ACC112 (cell line): ENCODE measurements around the gene TSPEAR.
"Not testable (repeated sequence)": the region's sequence is repeated elsewhere in the genome, so short reads cannot be mapped to it uniquely, and the experiment has no call there.

Source experiments
- H2AFZ ChIP-seq: fragments of 200-600 bp; sonication (generic); one replicate; pipeline ENCODE4 v1.6.0; 2017; ENCODE audit warnings: antibody characterized with exemption, low read length; ENCODE audit not compliant: unreplicated experiment
- H3K27ac ChIP-seq: fragments of 200-600 bp; sonication (generic); 2 replicates; pipeline ENCODE4 v1.5.1; 2014; ENCODE audit warnings: low read depth, mild to moderate bottlenecking, antibody characterized with exemption, low read length, moderate library complexity
- H3K27me3 ChIP-seq: fragments of 200-600 bp; sonication (generic); 2 replicates; pipeline ENCODE4 v1.6.1; 2014; ENCODE audit warnings: mild to moderate bottlenecking, antibody characterized with exemption, low read length, moderate library complexity, mixed read lengths; ENCODE audit not compliant: insufficient read depth
- H3K36me3 ChIP-seq: fragments of 200-600 bp; sonication (generic); 2 replicates; pipeline ENCODE4 v1.6.1; 2016; ENCODE audit warnings: mild to moderate bottlenecking, antibody characterized with exemption, low read length, moderate library complexity, mixed read lengths; ENCODE audit not compliant: insufficient read depth
- H3K4me1 ChIP-seq: fragments of 200-600 bp; sonication (generic); one replicate; pipeline ENCODE4 v1.6.1; 2016; ENCODE audit warnings: low read length, mixed read lengths; ENCODE audit not compliant: insufficient read depth, unreplicated experiment, control insufficient read depth
- H3K4me3 ChIP-seq: fragments of 200-600 bp; sonication (generic); 2 replicates; pipeline ENCODE4 v1.5.1; 2014; ENCODE audit warnings: mild to moderate bottlenecking, low read depth, low read length
- H3K79me2 ChIP-seq: fragments of 200-600 bp; sonication (generic); one replicate; pipeline ENCODE4 v1.6.0; 2016; ENCODE audit warnings: low read length; ENCODE audit not compliant: control insufficient read depth, unreplicated experiment, insufficient read depth

Gene TSPEAR

DNA sequence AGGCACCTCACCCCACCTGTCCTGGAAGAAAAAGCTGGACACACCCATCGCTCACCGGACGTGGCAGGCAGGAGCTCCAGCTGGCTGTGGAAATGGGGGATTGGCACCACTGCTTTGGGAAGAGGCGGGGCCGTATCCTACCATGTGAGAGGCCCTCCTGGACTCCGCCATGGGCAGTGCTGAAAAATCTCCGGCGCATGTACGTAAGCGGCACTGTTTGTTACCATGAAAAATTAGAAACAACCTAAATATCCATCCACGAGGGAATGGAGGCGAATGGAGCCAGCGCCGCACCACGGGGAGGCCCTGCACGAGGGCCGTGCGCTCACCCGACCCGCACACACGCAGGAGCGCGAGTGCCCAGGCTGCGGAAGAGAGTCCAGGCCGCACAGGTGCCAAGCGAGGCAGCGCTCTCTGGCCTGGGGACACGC, 96.4 kb downstream of the TSPEAR start:
- Histone ChIP-seq H3K79me2 (no peaks in the 10 kb centered on the region), H3K4me1 (no peaks in the 10 kb centered on the region), H3K27ac (no peak overlapping the region), H2AFZ (no peak overlapping the region), H3K36me3 (no peaks in the 10 kb centered on the region), H3K4me3 (no peak overlapping the region), H3K27me3 (peaks cover 14% of the 10 kb centered on the region; the same call in 1 of the 2 replicates)

DNA sequence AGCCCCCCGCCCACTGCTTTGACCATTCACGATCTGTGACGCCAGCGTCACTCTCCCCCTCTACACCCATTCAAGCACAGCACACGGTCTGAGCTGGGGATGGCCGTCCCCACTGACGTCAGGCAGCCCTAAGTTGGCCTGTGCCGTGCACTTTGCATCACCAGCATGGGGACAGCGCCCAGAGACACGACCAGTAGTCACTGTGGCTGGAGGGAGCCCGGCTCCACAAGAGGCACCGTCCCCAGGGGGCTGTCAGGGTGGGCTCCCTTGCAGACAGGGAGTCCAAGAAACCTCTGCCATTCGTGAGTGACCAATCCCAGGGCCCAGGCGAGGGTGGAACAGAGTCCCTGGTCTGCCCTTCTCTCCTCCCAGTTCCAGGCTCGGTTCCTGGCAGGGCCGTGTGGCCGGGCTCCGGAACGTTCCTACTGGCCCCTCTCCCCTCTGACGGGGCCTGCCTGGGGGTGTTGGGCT, 97.2 kb downstream of the TSPEAR start:
- Histone ChIP-seq H3K36me3 (no peaks in the 10 kb centered on the region), H3K4me1 (no peaks in the 10 kb centered on the region), H3K4me3 (no peak overlapping the region), H3K79me2 (no peaks in the 10 kb centered on the region), H3K27ac (no peak overlapping the region), H2AFZ (no peak overlapping the region), H3K27me3 (peaks cover 12% of the 10 kb centered on the region; the same call in 1 of the 2 replicates)

DNA sequence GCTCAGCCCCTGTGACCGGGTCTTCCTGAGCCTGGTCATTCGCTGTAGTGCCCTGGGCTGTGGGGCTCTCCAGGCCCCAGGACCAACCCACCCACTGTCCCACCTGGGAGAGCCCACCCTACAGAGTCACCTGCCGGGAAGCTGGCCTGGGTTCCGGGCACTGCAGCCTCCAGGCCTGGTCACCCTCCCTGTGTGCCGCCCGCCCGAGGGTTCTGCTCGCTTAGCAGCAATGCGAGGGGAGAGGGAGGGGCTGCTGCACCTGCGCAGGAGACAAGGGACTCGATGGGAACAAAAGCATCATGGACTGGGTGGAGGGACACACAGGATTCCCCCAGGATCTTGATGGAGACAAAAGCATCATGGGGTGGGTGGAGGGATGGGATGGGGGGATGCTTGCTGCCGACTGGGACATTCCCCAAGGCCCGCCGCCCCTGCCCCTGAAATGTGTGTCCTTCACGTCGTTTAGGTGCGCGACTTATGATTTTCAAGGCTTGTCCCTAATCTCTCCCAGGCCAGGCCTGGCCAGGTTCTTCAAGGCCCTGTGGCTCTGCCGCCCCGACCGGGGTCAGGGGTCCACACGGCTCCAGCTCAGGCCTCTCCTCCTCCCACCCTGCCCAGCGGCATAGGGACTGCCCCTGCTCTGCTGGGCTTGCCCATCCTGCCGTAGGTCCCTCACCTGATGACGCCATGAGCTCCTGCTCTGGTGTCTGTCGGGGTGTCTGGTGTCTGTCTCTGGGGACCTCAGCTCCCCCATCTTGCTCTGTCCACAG, 97.8 kb downstream of the TSPEAR start:
- H3K27me3 ChIP-seq, result peaks cover 11% of the 10 kb centered on the region; the same call in 1 of the 2 replicates
- H2AFZ ChIP-seq, result no peak overlapping the region
- H3K27ac ChIP-seq, result no peak overlapping the region
- no peaks in the 10 kb centered on the region for H3K79me2 ChIP-seq
- H3K36me3 ChIP-seq, result no peaks in the 10 kb centered on the region
- H3K4me1 ChIP-seq, result no peaks in the 10 kb centered on the region
- no peak overlapping the region for H3K4me3 ChIP-seq

DNA sequence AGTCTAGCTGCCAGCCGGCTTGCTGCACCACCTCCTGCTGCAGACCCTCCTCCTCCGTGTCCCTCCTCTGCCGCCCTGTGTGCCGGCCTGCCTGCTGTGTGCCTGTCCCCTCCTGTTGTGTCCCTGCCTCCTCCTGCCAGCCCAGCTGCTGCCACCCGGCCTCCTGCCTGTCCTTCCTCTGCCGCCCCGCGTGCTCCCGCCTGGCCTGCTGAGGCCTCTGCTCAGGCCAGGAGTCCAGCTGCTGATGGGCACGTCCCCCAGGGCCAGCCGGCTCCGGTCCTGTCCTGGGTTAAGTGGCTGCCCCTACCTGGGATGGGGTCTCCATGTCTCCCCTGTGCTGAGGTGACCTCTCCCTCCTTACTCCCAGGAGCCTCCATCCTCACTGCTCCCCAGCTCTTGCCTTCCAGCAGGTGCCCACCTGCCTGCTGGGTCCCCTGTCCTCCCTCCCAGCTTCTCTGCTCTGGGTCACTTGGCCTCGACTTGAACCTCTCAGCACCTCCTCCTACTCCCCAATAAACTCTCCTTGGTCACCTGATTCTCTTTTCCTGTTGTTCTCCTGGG, 98.6 kb downstream of the TSPEAR start:
- H3K36me3 ChIP-seq, result no peaks in the 10 kb centered on the region
- no peak overlapping the region for H3K27ac ChIP-seq
- H3K4me3 ChIP-seq, result no peak overlapping the region
- H3K27me3 ChIP-seq, result peaks cover 11% of the 10 kb centered on the region; the same call in 1 of the 2 replicates
- no peak overlapping the region for H2AFZ ChIP-seq
- H3K4me1 ChIP-seq, result no peaks in the 10 kb centered on the region
- no peaks in the 10 kb centered on the region for H3K79me2 ChIP-seq

DNA sequence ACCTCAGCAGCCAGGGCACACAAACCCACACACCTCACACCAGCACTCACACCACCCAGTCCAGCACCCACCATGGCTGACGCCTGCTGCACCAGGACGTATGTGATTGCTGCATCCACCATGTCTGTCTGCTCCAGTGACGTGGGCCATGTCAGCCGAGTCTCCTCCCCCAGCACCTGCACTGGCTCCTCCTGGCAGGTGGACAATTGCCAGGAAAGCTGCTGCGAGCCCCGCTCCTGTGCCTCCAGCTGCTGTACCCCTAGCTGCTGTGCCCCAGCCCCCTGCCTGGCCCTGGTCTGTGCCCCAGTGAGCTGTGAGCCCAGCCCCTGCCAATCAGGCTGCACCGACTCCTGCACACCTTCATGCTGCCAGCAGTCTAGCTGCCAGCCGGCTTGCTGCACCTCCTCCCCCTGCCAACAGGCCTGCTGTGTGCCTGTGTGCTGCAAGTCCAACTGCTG, 99.3 kb downstream of the TSPEAR start, which contains the start of gene KRTAP10-8:
TSS of gene KRTAP10-8 (plus strand) at position 51 of the 458 bp plus-strand sequence. CDS start at position 73, 22 bp downstream.
- Histone ChIP-seq H3K4me1 (no peaks in the 10 kb centered on the region), H3K79me2 (no peaks in the 10 kb centered on the region), H3K4me3 (no peak within 1 kb of the TSS), H2AFZ (no peak within 1 kb of the TSS), H3K36me3 (no peaks in the 10 kb centered on the region), H3K27ac (no peak within 1 kb of the TSS), H3K27me3 (peaks cover 11% of the 10 kb centered on the region; the same call in 1 of the 2 replicates)

DNA sequence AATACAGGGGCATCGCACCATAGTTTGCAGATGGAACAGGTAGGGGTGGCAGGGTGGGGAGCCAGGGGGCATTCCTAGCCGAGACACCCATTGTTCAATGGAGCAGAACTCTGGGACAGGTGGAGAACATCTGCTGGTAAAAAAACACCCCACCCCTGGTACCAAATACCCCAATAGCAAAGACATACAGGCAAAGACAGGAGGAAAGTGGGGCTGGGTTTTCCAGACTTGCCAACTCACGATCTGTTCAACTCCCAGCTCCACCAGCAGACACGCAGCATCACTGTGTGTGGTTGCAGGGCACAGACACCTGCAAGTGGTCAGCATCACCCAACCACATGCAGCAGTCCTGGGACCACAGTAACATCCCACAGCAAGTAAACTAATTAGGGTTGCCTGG, 99.8 kb downstream of the TSPEAR start:
- Histone ChIP-seq H3K36me3 (no peaks in the 10 kb centered on the region), H3K4me3 (no peak overlapping the region), H3K79me2 (no peaks in the 10 kb centered on the region), H2AFZ (no peak overlapping the region), H3K27ac (no peak overlapping the region), H3K4me1 (no peaks in the 10 kb centered on the region), H3K27me3 (peaks cover 13% of the 10 kb centered on the region; the same call in 1 of the 2 replicates)

DNA sequence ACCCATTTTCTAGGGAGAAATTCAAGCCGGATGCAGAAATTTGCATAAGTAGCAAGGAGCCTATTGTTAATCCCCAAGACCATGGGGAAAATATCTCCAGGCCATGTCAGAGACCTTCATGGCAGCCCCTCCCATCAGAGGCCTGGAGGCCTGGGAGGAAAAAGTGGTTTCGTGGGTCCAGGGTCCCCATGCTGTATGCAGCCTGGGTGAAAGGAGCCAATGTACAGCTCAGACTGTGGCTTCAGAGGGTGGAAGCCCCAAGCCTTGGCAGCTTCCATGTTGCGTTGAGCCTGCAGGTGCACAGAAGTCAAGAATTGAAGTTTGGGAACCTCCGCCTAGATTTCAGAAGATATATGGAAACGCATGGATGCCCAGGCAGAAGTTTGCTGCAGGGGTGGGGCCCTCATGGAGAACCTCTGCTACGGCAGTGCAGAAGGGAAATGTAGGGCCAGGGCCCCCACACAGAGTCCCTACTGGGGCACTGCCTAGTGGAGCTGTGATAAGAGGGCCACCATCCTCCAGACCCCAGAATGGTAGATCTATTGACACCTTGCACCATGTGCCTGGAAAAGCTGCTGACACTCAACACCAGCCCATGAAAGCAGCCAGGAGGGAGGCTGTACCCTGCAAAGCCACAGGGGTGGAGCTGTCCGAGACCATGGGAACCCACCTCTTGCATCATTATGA, 101.1 kb downstream of the TSPEAR start:
- not testable (repeated sequence) for H2AFZ ChIP-seq, H3K79me2 ChIP-seq, H3K4me1 ChIP-seq, H3K4me3 ChIP-seq, H3K36me3 ChIP-seq, H3K27ac ChIP-seq
- peaks cover 17% of the 10 kb centered on the region; the same call in 1 of the 2 replicates for H3K27me3 ChIP-seq

DNA sequence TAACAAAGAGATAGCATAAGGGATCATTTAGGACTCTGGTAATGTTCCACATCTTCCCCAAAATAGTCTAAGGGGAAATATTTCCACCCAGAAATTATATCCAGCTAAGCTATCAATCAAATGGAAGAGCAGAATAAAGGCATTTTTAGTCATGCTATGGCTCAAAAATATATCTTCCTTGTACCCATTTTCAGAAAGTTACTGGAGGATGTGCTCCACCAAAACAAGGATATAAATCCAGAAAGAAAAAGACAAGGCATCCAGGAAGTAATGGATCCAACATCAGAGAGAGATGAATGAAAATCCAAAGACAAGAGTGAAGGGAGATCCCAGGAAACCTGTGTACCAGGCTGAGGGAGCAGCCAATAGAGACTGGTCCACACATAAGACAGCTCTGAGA, 102.2 kb downstream of the TSPEAR start:
- Histone ChIP-seq H3K4me3 (no peak overlapping the region), H3K27ac (no peak overlapping the region), H2AFZ (no peak overlapping the region), H3K4me1 (no peaks in the 10 kb centered on the region), H3K36me3 (no peaks in the 10 kb centered on the region), H3K27me3 (peaks cover 24% of the 10 kb centered on the region), H3K79me2 (no peaks in the 10 kb centered on the region)

DNA sequence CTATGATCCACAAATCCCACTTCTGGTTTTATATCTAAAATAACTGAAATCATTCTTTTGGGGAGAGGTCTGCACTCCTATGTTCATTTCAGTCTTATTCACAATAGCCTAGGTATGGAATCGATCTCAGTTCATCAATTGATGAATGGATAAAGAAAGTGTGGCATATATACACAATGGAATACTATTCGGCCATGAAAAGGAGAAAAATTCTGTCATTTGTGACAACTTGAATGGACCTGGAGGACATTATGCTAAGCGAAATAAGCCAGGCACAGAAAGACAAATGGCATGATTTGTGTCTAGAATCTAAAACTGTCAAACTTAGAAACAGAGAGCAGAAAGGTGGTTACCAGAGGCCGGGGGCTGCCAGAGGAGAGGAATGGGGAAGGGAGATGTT, 104.9 kb downstream of the TSPEAR start:
- Histone ChIP-seq H3K27ac (no peak overlapping the region), H3K4me3 (no peak overlapping the region), H3K36me3 (no peaks in the 10 kb centered on the region), H3K79me2 (no peaks in the 10 kb centered on the region), H2AFZ (no peak overlapping the region), H3K4me1 (no peaks in the 10 kb centered on the region), H3K27me3 (peaks cover 36% of the 10 kb centered on the region)

DNA sequence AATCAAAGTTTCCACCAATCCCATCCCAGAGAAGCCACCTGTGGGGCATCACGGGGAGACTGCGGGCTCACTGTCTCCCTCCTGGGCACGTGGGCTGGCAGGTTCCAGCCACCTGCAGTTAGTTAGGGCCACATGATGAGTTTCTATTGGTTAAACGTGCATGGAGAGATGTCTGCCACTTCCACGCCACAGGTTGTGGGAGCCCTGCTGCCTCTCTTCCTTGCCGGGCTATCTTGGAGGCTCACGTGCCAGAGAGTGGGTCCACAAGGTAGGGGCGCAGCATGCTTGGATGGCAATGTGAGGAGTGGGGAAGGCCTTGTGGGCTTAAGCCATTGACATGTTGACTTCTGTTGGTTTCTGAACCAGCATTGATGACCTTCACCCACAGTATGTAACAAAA, 107.5 kb downstream of the TSPEAR start:
- Histone ChIP-seq H3K36me3 (no peaks in the 10 kb centered on the region), H3K4me3 (no peak overlapping the region), H3K4me1 (no peaks in the 10 kb centered on the region), H3K27me3 (peaks cover 56% of the 10 kb centered on the region), H2AFZ (no peak overlapping the region), H3K79me2 (no peaks in the 10 kb centered on the region), H3K27ac (no peak overlapping the region)
